ENCODE measurements around the gene VPS37D. TPM values are rescaled to one million over a fixed set of nuclear protein-coding genes. Genes with fewer than 3 reads are reported as not detected.

VPS37D gene
- total RNA-seq, 4 donors from 2014 or later, result 1.1 to 6.3 (median 5.0) TPM; not detected in 1

Small RNA genes within 50 kb of the gene (small RNA-seq; reads per million reads assigned to genes)
- gene MIR4284, result 0 reads per million in 2 donors

Other genes starting within 250 kb of the VPS37D start
- 1 to 10 TPM in 2 of 4 donors, under 1 TPM in 1, not detected in 1; 0.88 to 3.8 (median 1.2) TPM for gene FZD9, start 234.1 kb upstream of the VPS37D start, total RNA-seq
- gene BAZ1B, start 145.5 kb upstream of the VPS37D start, total RNA-seq, result 100 to 1,000 TPM in 1 of 4 donors, 10 to 100 TPM in 3; 38.6 to 162 (median 52.6) TPM
- 10 to 100 TPM; 63.5 to 73.4 (median 70.6) TPM for gene BCL7B, start 110.1 kb upstream of the VPS37D start, total RNA-seq
- 10 to 100 TPM; 35.6 to 61.9 (median 46.1) TPM for gene TBL2, start 89.3 kb upstream of the VPS37D start, total RNA-seq
- 100 to 1,000 TPM; 114 to 465 (median 293) TPM for gene MLXIPL, start 43.3 kb upstream of the VPS37D start, total RNA-seq
- 1 to 10 TPM; 1.7 to 8.1 (median 5.6) TPM for gene DNAJC30, start 15.6 kb downstream of the VPS37D start, total RNA-seq
- 10 to 100 TPM; 34.5 to 48.7 (median 44.1) TPM for gene BUD23, start 15.8 kb downstream of the VPS37D start, total RNA-seq
- 10 to 100 TPM in 3 of 4 donors, 1 to 10 TPM in 1; 5.6 to 27.3 (median 23.3) TPM for gene STX1A, start 51.8 kb downstream of the VPS37D start, total RNA-seq
- gene ABHD11, start 71.0 kb downstream of the VPS37D start, total RNA-seq, result 100 to 1,000 TPM in 2 of 4 donors, 10 to 100 TPM in 2; 65.9 to 156 (median 98.5) TPM
- 100 to 1,000 TPM in 3 of 4 donors, 10 to 100 TPM in 1; 55.3 to 944 (median 831) TPM for gene CLDN3, start 102.4 kb downstream of the VPS37D start, total RNA-seq
- 100 to 1,000 TPM in 3 of 4 donors, 10 to 100 TPM in 1; 83.3 to 551 (median 450) TPM for gene CLDN4, start 163.2 kb downstream of the VPS37D start, total RNA-seq
- gene METTL27, start 174.7 kb downstream of the VPS37D start, total RNA-seq, result 10 to 100 TPM in 2 of 4 donors, 1 to 10 TPM in 2; 2.1 to 20.4 (median 11.7) TPM
- gene TMEM270, start 193.3 kb downstream of the VPS37D start, total RNA-seq, result not detected